Tibial nerve (tissue), 3 donors: Measurements from ENCODE around the gene P2RY8.

Experiments used
- POLR2A ChIP-seq, 2 donors: fragments of 450-650 bp; IDR thresholded peaks; one replicate each; pipeline ENCODE4 v1.6.1; 2017; ENCODE audit warnings: antibody characterized with exemption in 2 of 2, mild to moderate bottlenecking in 2 of 2, moderate library complexity in 2 of 2
- TF ChIP-seq, protein P1 (sequence below), 5 experiments: fragments of 200-600 bp in 3 of 5; fragments of 450-650 bp in 2 of 5; sonication (generic) in 3 of 5; IDR thresholded peaks; one replicate each; pipeline ENCODE4 v1.5.1; 2016 to 2019; ENCODE audit warnings: antibody characterized with exemption in 5 of 5, mild to moderate bottlenecking in 3 of 5, moderate library complexity in 2 of 5

DNA sequence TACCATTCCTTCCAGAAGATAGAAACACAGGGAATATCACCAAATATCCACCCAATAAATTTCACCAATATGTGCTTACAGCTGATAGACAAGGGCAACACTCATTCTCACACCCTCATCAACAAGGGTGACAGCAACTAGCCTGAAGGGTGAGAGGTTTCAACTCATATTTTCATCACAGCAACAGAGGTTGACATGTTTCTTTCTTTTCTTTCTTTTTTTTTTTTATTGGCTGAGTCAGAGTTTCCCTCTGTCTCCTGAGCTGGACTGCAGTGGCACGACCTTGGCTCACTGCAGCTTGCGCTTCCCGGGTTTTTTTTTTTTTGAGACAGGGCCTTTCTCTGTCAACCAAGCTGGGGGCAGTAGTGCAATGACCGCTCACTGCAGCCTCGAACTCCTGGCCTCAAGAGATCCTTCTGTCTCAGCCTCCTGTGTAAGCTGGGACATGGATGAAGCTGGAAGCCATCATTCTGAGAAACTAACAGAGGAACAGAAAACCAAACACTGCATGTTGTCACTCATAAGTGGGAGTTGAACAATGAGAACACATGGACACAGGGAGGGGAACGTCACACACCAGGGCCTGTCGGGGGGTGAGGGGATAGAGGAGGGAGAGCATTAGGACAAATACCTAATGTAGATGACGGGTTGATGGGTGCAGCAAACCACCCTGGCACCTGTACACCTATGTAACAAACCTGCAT is 56.8 kb downstream of the P2RY8 start:
- TF ChIP-seq, protein P1, sequence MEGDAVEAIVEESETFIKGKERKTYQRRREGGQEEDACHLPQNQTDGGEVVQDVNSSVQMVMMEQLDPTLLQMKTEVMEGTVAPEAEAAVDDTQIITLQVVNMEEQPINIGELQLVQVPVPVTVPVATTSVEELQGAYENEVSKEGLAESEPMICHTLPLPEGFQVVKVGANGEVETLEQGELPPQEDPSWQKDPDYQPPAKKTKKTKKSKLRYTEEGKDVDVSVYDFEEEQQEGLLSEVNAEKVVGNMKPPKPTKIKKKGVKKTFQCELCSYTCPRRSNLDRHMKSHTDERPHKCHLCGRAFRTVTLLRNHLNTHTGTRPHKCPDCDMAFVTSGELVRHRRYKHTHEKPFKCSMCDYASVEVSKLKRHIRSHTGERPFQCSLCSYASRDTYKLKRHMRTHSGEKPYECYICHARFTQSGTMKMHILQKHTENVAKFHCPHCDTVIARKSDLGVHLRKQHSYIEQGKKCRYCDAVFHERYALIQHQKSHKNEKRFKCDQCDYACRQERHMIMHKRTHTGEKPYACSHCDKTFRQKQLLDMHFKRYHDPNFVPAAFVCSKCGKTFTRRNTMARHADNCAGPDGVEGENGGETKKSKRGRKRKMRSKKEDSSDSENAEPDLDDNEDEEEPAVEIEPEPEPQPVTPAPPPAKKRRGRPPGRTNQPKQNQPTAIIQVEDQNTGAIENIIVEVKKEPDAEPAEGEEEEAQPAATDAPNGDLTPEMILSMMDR (IDR thresholded peaks at IDR 0.05) = no peak
- no peak for TF ChIP-seq POLR2A (IDR thresholded peaks at IDR 0.05)
